Activated T-helper 1 cell treated with Interleukin-2 at 50 U/mL for 16 hours (primary cell): ENCODE data around the gene LEAP2.
"Not testable (repeated sequence)": the region's sequence is repeated elsewhere in the genome, so short reads cannot be mapped to it uniquely, and the experiment has no call there.

Experiments
- DNase-seq: peaks from one replicate; pipeline ENCODE4 v3.0.0-alpha.2; 2020; ENCODE audit warnings: low read depth

The LEAP2 gene

GRCh38 chr5:132840896-132841295 lies 32.6 kb upstream of the LEAP2 start:
- no peak for DNase-seq

GRCh38 chr5:132841305-132841704 lies 32.2 kb upstream of the LEAP2 start:
- DNase-seq: no peak

- no peak for DNase-seq
These were observed 25.2 kb upstream of the LEAP2 start for GRCh38 chr5:132848270-132848669.

- no peak for DNase-seq
These were observed 24.1 kb upstream of the LEAP2 start for GRCh38 chr5:132849347-132849746.

- DNase-seq: no peak
These were observed 23.4 kb upstream of the LEAP2 start for GRCh38 chr5:132850066-132850465.

- DNase-seq: no peak
These were observed 20.1 kb upstream of the LEAP2 start for GRCh38 chr5:132853323-132853722.

GRCh38 chr5:132853790-132854189 lies 19.7 kb upstream of the LEAP2 start:
- DNase-seq: no peak

GRCh38 chr5:132854301-132854700 lies 19.2 kb upstream of the LEAP2 start:
- DNase-seq: no peak

GRCh38 chr5:132854992-132855391 lies 18.5 kb upstream of the LEAP2 start:
- not testable (repeated sequence) for DNase-seq

- no peak for DNase-seq
These were observed 17.5 kb upstream of the LEAP2 start for GRCh38 chr5:132856011-132856410.

GRCh38 chr5:132859889-132860437 lies 13.5 kb upstream of the LEAP2 start:
- DNase-seq: no peak

GRCh38 chr5:132860742-132861141 lies 12.7 kb upstream of the LEAP2 start:
- no peak for DNase-seq

- DNase-seq: no peak
These were observed 7.7 kb upstream of the LEAP2 start for GRCh38 chr5:132865668-132866341.

- peak; percentile 81 for DNase-seq
These were observed 7.0 kb upstream of the LEAP2 start, which contains the start of the genes GDF9 and UQCRQ for GRCh38 chr5:132866342-132867045. Gene GDF9 (minus strand): TSS chr5:132866469. CDS start chr5:132864533, 1,936 bp downstream. Gene UQCRQ (plus strand): TSS chr5:132866642. CDS start chr5:132866882, 240 bp downstream.

GRCh38 chr5:132867046-132867451 lies 6.4 kb upstream of the LEAP2 start:
- no peak for DNase-seq

GRCh38 chr5:132868754-132869153 lies 4.7 kb upstream of the LEAP2 start:
- no peak for DNase-seq

- no peak for DNase-seq
These were observed 2.7 kb upstream of the LEAP2 start for GRCh38 chr5:132870801-132871200.

- DNase-seq: no peak
These were observed 1.8 kb upstream of the LEAP2 start for GRCh38 chr5:132871459-132872284.

GRCh38 chr5:132872788-132873118 lies 715 bp upstream of the LEAP2 start:
- DNase-seq: no peak

- no peak for DNase-seq
These were observed 433 bp downstream of the LEAP2 start for GRCh38 chr5:132873930-132874271.

- no peak for DNase-seq
These were observed 2.7 kb downstream of the LEAP2 start for GRCh38 chr5:132876020-132876759.

- DNase-seq: no peak
These were observed 4.0 kb downstream of the LEAP2 start for GRCh38 chr5:132877466-132877865.
